Smooth muscle cell (in vitro differentiated cells): ENCODE data around the gene ZNF362. TPM values are rescaled to one million over a fixed set of nuclear protein-coding genes. Genes with fewer than 3 reads are reported as not detected.
"Not testable (repeated sequence)": the region's sequence is repeated elsewhere in the genome, so short reads cannot be mapped to it uniquely, and the experiment has no call there.

Experiments
- DNase-seq: peaks from one replicate; lab custom pipeline; 2025; ENCODE audit not compliant: unreplicated experiment; lab: John Stamatoyannopoulos, UW
- H2AFZ ChIP-seq: fragments of 200-600 bp; sonication (generic); 2 replicates; pipeline ENCODE4 v1.6.0; 2016; ENCODE audit warnings: antibody characterized with exemption, low read depth, mild to moderate bottlenecking
- H3F3A ChIP-seq: fragments of 200-600 bp; sonication (generic); 2 replicates; pipeline ENCODE4 v1.6.0; 2017; ENCODE audit warnings: antibody characterized with exemption, low read depth
- H3K27ac ChIP-seq: fragments of 200-600 bp; sonication (generic); 2 replicates; pipeline ENCODE4 v1.5.1; 2016; ENCODE audit warnings: low read depth, mild to moderate bottlenecking
- H3K27me3 ChIP-seq: fragments of 200-600 bp; sonication (generic); 2 replicates; pipeline ENCODE4 v1.6.1; 2016; ENCODE audit warnings: low read depth, mild to moderate bottlenecking
- H3K36me3 ChIP-seq: fragments of 200-600 bp; sonication (generic); 2 replicates; pipeline ENCODE4 v1.5.1; 2016; ENCODE audit warnings: low read depth
- H3K4me1 ChIP-seq: fragments of 200-600 bp; sonication (generic); 2 replicates; pipeline ENCODE4 v1.5.1; 2016; ENCODE audit warnings: low read depth
- H3K4me2 ChIP-seq: fragments of 200-600 bp; sonication (generic); 2 replicates; pipeline ENCODE4 v1.6.0; 2016; ENCODE audit warnings: mild to moderate bottlenecking
- H3K4me3 ChIP-seq: fragments of 200-600 bp; sonication (generic); 2 replicates; pipeline ENCODE4 v1.5.1; 2016; ENCODE audit warnings: mild to moderate bottlenecking
- H3K79me2 ChIP-seq: fragments of 200-600 bp; sonication (generic); 2 replicates; pipeline ENCODE4 v1.6.0; 2016; ENCODE audit warnings: low read depth, mild to moderate bottlenecking
- H3K9ac ChIP-seq: fragments of 200-600 bp; sonication (generic); 2 replicates; pipeline ENCODE4 v1.6.0; 2016; ENCODE audit warnings: low read depth
- H3K9me3 ChIP-seq: fragments of 200-600 bp; sonication (generic); replicated peaks from 2 replicates; pipeline ENCODE4 v1.5.1; 2016; ENCODE audit warnings: low read depth
- H4K20me1 ChIP-seq: fragments of 200-600 bp; sonication (generic); 2 replicates; pipeline ENCODE4 v1.6.0; 2016; ENCODE audit warnings: low read depth
- CTCF ChIP-seq: fragments of 200-600 bp; sonication (generic); IDR thresholded peaks from 2 replicates; pipeline ENCODE4 v1.5.1; 2017; ENCODE audit warnings: borderline replicate concordance, mild to moderate bottlenecking, antibody characterized with exemption; ENCODE audit not compliant: insufficient read depth, poor library complexity, severe bottlenecking
- WGBS: methylation state at CpG from one replicate; pipeline ENCODE4 v1.1.7; 2016; ENCODE audit warnings: low lambda C conversion rate; 5-methylcytosine and 5-hydroxymethylcytosine counted together
- polyA plus RNA-seq: library from polyadenylated mRNA; unstranded; fragments of >200 nt; fragmentation: Nextera tagmentation; extraction: Ambion mirVana; gene quantifications from 2 replicates; pipeline ENCODE4 v1.2.1, GENCODE V29; 2016
- total RNA-seq: library from RNA; depleted of rRNA; stranded (reverse); fragments of >200 nt; gene quantifications from 2 replicates; pipeline ENCODE4 v1.2.3, GENCODE V29; 2014

Gene ZNF362
- total and polyA plus RNA-seq, 2 experiments from 2014 or later: 30.0 to 38.2 TPM

GRCh38 chr1:33288976-33289857, 32.9 kb downstream of the ZNF362 start:
- H3K9me3 ChIP-seq: no peaks in the 10 kb centered on the region
- H3K9ac ChIP-seq: no peak overlapping the region
- no peaks in the 10 kb centered on the region for H3F3A ChIP-seq
- WGBS: 95% methylated on average over 16 of the region's 16 CpGs
- no peak overlapping the region for H2AFZ ChIP-seq
- no peak for DNase-seq
- no peak overlapping the region for H3K4me3 ChIP-seq
- no peaks in the 10 kb centered on the region for H3K36me3 ChIP-seq
- peaks cover 30% of the 10 kb centered on the region for H4K20me1 ChIP-seq
- no peak overlapping the region for H3K27ac ChIP-seq
- H3K27me3 ChIP-seq: no peaks in the 10 kb centered on the region
- no peak overlapping the region for H3K4me2 ChIP-seq
- peaks cover 5% of the 10 kb centered on the region for H3K79me2 ChIP-seq
- no peaks in the 10 kb centered on the region for H3K4me1 ChIP-seq
- no peak for TF ChIP-seq CTCF

GRCh38 chr1:33289858-33290154, 33.5 kb downstream of the ZNF362 start:
- 98% methylated on average over 3 of the region's 3 CpGs for WGBS
- Histone ChIP-seq H3K9me3 (no peaks in the 10 kb centered on the region), H3K36me3 (no peaks in the 10 kb centered on the region), H3K27me3 (no peaks in the 10 kb centered on the region), H3K27ac (no peak overlapping the region), H3F3A (no peaks in the 10 kb centered on the region), H3K9ac (no peak overlapping the region), H2AFZ (no peak overlapping the region), H4K20me1 (peaks cover 35% of the 10 kb centered on the region), H3K4me3 (no peak overlapping the region), H3K4me1 (no peaks in the 10 kb centered on the region), H3K4me2 (no peak overlapping the region), H3K79me2 (peaks cover 5% of the 10 kb centered on the region)
- no peak for TF ChIP-seq CTCF
- no peak for DNase-seq

- not testable (repeated sequence) for DNase-seq, H3K79me2 ChIP-seq, H3K9me3 ChIP-seq, H2AFZ ChIP-seq, H3K4me1 ChIP-seq, H3K4me3 ChIP-seq, H3F3A ChIP-seq, H3K27ac ChIP-seq, H3K4me2 ChIP-seq, H3K27me3 ChIP-seq, H3K9ac ChIP-seq, H3K36me3 ChIP-seq
- 89% methylated on average over 1 of the region's 2 CpGs for WGBS
- peaks cover 39% of the 10 kb centered on the region for H4K20me1 ChIP-seq
These were observed 34.3 kb downstream of the ZNF362 start for GRCh38 chr1:33290615-33291014.

GRCh38 chr1:33292726-33293340, 36.5 kb downstream of the ZNF362 start:
- 74% methylated on average over 13 of the region's 13 CpGs for WGBS
- no peak for DNase-seq
- TF ChIP-seq CTCF: no peak
- Histone ChIP-seq H3K4me1 (no peaks in the 10 kb centered on the region), H3K9me3 (no peaks in the 10 kb centered on the region), H3K27me3 (no peaks in the 10 kb centered on the region), H3K4me3 (no peak overlapping the region), H3K27ac (no peak overlapping the region), H3K36me3 (no peaks in the 10 kb centered on the region), H3K9ac (no peak overlapping the region), H2AFZ (no peak overlapping the region), H4K20me1 (peaks cover 45% of the 10 kb centered on the region), H3K4me2 (no peak overlapping the region), H3K79me2 (peaks cover 5% of the 10 kb centered on the region), H3F3A (no peaks in the 10 kb centered on the region)
